Measurements from ENCODE around the gene DRICH1.

Gene DRICH1

DNA sequence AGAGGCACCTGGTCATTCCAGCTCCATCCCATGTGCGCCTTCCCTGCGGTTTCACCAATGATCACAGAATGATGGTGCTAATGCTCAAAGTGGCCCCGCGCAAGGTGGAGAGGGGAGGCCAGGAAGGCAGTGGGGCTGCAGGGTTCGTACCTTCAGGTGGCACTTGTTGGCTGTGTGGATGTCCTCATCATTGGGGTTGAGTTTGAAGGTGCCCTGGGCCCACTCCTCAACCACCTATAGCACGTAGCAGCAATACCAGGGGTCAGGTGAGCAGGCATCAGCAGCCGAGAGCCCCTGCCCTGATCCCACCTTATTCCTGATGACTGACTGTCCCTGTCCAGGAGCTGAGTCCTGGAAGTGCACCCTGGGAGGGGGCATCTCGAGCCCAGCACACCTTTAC, 20.6 kb upstream of the DRICH1 start:
- H3K4me3 ChIP-seq (replicated peaks; ENCODE audit: insufficient read depth, low read length) = no peak overlapping the region
- TF ChIP-seq SPI1 (IDR thresholded peaks at IDR 0.05; ENCODE audit: borderline replicate concordance, low read depth) (no peak), POLR2AphosphoS5 (IDR thresholded peaks at IDR 0.05; ENCODE audit: low read depth) (no peak), GABPA (IDR thresholded peaks at IDR 0.05; ENCODE audit: low read depth) (no peak)
- TF ChIP-seq, protein P1, sequence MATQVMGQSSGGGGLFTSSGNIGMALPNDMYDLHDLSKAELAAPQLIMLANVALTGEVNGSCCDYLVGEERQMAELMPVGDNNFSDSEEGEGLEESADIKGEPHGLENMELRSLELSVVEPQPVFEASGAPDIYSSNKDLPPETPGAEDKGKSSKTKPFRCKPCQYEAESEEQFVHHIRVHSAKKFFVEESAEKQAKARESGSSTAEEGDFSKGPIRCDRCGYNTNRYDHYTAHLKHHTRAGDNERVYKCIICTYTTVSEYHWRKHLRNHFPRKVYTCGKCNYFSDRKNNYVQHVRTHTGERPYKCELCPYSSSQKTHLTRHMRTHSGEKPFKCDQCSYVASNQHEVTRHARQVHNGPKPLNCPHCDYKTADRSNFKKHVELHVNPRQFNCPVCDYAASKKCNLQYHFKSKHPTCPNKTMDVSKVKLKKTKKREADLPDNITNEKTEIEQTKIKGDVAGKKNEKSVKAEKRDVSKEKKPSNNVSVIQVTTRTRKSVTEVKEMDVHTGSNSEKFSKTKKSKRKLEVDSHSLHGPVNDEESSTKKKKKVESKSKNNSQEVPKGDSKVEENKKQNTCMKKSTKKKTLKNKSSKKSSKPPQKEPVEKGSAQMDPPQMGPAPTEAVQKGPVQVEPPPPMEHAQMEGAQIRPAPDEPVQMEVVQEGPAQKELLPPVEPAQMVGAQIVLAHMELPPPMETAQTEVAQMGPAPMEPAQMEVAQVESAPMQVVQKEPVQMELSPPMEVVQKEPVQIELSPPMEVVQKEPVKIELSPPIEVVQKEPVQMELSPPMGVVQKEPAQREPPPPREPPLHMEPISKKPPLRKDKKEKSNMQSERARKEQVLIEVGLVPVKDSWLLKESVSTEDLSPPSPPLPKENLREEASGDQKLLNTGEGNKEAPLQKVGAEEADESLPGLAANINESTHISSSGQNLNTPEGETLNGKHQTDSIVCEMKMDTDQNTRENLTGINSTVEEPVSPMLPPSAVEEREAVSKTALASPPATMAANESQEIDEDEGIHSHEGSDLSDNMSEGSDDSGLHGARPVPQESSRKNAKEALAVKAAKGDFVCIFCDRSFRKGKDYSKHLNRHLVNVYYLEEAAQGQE (IDR thresholded peaks at IDR 0.05; ENCODE audit: insufficient replicate concordance, low read depth) = no peak
- TF ChIP-seq, protein P2, sequence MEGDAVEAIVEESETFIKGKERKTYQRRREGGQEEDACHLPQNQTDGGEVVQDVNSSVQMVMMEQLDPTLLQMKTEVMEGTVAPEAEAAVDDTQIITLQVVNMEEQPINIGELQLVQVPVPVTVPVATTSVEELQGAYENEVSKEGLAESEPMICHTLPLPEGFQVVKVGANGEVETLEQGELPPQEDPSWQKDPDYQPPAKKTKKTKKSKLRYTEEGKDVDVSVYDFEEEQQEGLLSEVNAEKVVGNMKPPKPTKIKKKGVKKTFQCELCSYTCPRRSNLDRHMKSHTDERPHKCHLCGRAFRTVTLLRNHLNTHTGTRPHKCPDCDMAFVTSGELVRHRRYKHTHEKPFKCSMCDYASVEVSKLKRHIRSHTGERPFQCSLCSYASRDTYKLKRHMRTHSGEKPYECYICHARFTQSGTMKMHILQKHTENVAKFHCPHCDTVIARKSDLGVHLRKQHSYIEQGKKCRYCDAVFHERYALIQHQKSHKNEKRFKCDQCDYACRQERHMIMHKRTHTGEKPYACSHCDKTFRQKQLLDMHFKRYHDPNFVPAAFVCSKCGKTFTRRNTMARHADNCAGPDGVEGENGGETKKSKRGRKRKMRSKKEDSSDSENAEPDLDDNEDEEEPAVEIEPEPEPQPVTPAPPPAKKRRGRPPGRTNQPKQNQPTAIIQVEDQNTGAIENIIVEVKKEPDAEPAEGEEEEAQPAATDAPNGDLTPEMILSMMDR (IDR thresholded peaks at IDR 0.05; ENCODE audit: insufficient read depth, low read length) = no peak
- no peaks in the 10 kb centered on the region for H3K27me3 ChIP-seq (ENCODE audit: insufficient read depth, poor library complexity, severe bottlenecking)
- no peak for DNase-seq (ENCODE audit: low read depth in 1 of 2, low spot score in 1 of 2)
- no peak overlapping the region for H3K27ac ChIP-seq (replicated peaks)

DNA sequence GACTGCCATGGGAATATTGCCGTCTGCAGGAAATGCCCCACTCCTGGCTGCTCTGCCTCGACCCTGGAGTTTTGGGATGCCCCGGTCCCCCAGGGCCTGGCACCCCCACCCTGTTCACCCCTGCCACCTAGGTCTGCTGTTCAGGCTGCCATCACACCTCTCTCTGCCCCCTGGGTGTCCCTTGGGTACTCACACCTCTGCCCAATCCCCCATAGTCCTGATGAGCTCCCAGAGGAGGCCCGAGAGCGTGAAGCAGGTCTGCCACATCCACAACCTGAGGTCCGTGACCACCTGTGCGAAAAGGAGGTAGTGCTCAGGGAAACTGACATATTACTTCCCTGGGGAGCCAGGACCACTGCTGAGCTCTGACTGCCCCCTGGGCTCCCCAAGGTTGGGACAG, 20.2 kb upstream of the DRICH1 start:
- Histone ChIP-seq H3K4me3 (replicated peaks; ENCODE audit: insufficient read depth, low read length) (no peak overlapping the region), H3K27ac (replicated peaks) (no peak overlapping the region), H3K27me3 (ENCODE audit: insufficient read depth, poor library complexity, severe bottlenecking) (no peaks in the 10 kb centered on the region)
- TF ChIP-seq, protein P2 (IDR thresholded peaks at IDR 0.05; ENCODE audit: insufficient read depth, low read length) = no peak
- TF ChIP-seq SPI1 (IDR thresholded peaks at IDR 0.05; ENCODE audit: borderline replicate concordance, low read depth) = no peak
- TF ChIP-seq GABPA (IDR thresholded peaks at IDR 0.05; ENCODE audit: low read depth) = no peak
- no peak for TF ChIP-seq POLR2AphosphoS5 (IDR thresholded peaks at IDR 0.05; ENCODE audit: low read depth)
- TF ChIP-seq, protein P1 (IDR thresholded peaks at IDR 0.05; ENCODE audit: insufficient replicate concordance, low read depth) = no peak
- no peak for DNase-seq (ENCODE audit: low read depth in 1 of 2, low spot score in 1 of 2)

DNA sequence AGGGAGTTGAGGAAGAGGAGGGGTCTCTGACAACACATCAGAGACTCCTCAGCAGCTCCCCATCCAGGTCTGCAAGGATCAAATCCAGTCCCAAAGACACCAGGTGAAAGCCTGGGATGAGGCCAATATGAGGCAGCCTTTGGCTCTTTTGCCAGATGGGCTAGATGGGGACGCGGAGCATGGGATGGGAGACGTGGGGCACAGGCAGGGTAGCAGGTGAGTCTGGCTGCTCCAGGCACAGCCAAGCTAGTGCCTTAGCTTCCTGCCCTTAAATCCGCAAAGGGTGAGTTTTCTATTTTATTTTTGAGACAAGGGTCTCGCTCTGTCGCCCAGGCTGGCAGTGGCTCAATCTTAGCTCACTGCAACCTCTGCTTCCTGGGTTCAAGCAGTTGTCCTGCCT, 19.6 kb upstream of the DRICH1 start:
- no peak overlapping the region for H3K27ac ChIP-seq (replicated peaks)
- no peak overlapping the region for H3K4me3 ChIP-seq (replicated peaks; ENCODE audit: insufficient read depth, low read length)
- H3K27me3 ChIP-seq (ENCODE audit: insufficient read depth, poor library complexity, severe bottlenecking) = no peaks in the 10 kb centered on the region
- no peak for TF ChIP-seq GABPA (IDR thresholded peaks at IDR 0.05; ENCODE audit: low read depth)
- no peak for TF ChIP-seq SPI1 (IDR thresholded peaks at IDR 0.05; ENCODE audit: borderline replicate concordance, low read depth)
- TF ChIP-seq, protein P1 (IDR thresholded peaks at IDR 0.05; ENCODE audit: insufficient replicate concordance, low read depth) = no peak
- no peak for TF ChIP-seq POLR2AphosphoS5 (IDR thresholded peaks at IDR 0.05; ENCODE audit: low read depth)
- TF ChIP-seq, protein P2 (IDR thresholded peaks at IDR 0.05; ENCODE audit: insufficient read depth, low read length) = no peak
- DNase-seq (ENCODE audit: low read depth in 1 of 2, low spot score in 1 of 2) = no peak
